Ascending aorta (tissue), 2 donors: Measurements from ENCODE around the gene ZC3H18. TPM values are rescaled to one million over a fixed set of nuclear protein-coding genes. Genes with fewer than 3 reads are reported as not detected.

Experiments used
- DNase-seq, 2 donors: peaks; one replicate each; pipeline ENCODE4 v3.0.0-alpha.2; 2019; ENCODE audit warnings: low spot score in 2 of 2
- H3K27ac ChIP-seq, 2 donors: fragments of 200-600 bp; sonication (generic); one replicate each; pipeline ENCODE4 v1.5.1; 2016 to 2017; ENCODE audit warnings: mild to moderate bottlenecking in 1 of 2
- H3K27me3 ChIP-seq: fragments of 200-600 bp; sonication (generic); one replicate; pipeline ENCODE4 v1.5.1; 2017
- H3K36me3 ChIP-seq, 2 donors: fragments of 200-600 bp; sonication (generic); one replicate each; pipeline ENCODE4 v1.5.1; 2016
- H3K4me1 ChIP-seq, 2 donors: fragments of 200-600 bp; sonication (generic); one replicate each; pipeline ENCODE4 v1.5.1; 2016 to 2017; ENCODE audit warnings: mild to moderate bottlenecking in 1 of 2
- H3K4me3 ChIP-seq, 2 donors: fragments of 200-600 bp; sonication (generic); one replicate each; pipeline ENCODE4 v1.5.1; 2016 to 2017; ENCODE audit warnings: mild to moderate bottlenecking in 1 of 2
- H3K9me3 ChIP-seq, 2 donors: fragments of 200-600 bp; sonication (generic); one replicate each; pipeline ENCODE4 v1.5.1; 2016
- intact Hi-C: fragments of 100-400 bp; cut with DNase I; formaldehyde crosslinking; loops from one replicate; pipeline ENCODE4 v1.15.1; 2023
- total RNA-seq: library from RNA; depleted of rRNA; stranded (reverse); fragments of >200 nt; gene quantifications from one replicate; pipeline ENCODE4 v1.1.0, GENCODE V29; 2016
- TF ChIP-seq, protein P1 (sequence below), 3 experiments: fragments of 200-600 bp in 2 of 3; fragments of 450-650 bp in 1 of 3; sonication (generic) in 2 of 3; IDR thresholded peaks; one replicate each; pipeline ENCODE4 v1.5.1; 2016 to 2019; ENCODE audit warnings: antibody characterized with exemption in 3 of 3, mild to moderate bottlenecking in 1 of 3, moderate library complexity in 1 of 3

Gene ZC3H18
- total RNA-seq, 1 donor from 2014 or later, result 36.3 TPM

DNA sequence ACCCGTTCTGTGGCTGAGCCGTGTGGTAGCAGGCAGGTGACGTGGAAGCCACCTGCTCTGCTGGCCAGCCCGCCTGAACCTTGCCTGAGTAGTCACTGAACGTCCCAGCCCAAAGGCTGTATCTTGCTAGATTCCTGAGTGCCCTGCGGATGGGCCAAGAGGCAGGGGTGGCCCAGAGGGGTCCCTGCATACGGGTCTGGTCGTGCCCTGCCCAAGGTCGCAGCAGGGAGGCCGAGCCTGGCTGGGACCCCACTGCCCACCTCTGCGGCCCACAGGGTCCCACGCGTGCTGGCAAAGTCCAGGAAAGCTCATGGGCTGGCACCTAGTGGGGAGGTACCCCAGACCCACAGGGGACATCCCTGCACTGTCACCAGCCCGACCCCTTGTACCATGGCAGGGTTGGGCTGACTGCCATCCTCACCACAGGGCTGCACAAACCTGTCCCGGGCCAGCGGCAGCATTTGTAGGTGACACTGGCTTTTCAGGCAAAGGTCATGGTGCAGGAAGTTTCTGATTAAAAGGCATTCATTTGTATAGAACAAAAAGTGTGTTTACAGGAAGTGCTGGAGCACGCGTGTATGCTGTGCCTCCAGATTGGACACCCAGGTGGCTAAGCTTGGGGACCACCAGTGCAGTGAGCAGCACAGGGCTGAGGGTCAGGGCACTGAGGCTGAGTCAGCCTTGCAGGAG lies 45.1 kb upstream of the ZC3H18 start:
- TF ChIP-seq, protein P1, sequence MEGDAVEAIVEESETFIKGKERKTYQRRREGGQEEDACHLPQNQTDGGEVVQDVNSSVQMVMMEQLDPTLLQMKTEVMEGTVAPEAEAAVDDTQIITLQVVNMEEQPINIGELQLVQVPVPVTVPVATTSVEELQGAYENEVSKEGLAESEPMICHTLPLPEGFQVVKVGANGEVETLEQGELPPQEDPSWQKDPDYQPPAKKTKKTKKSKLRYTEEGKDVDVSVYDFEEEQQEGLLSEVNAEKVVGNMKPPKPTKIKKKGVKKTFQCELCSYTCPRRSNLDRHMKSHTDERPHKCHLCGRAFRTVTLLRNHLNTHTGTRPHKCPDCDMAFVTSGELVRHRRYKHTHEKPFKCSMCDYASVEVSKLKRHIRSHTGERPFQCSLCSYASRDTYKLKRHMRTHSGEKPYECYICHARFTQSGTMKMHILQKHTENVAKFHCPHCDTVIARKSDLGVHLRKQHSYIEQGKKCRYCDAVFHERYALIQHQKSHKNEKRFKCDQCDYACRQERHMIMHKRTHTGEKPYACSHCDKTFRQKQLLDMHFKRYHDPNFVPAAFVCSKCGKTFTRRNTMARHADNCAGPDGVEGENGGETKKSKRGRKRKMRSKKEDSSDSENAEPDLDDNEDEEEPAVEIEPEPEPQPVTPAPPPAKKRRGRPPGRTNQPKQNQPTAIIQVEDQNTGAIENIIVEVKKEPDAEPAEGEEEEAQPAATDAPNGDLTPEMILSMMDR (IDR thresholded peaks at IDR 0.05), result no peak
- peaks cover 0 to 2% of the 10 kb centered on the region in 2 donors for H3K4me1 ChIP-seq
- H3K9me3 ChIP-seq, result no peaks in the 10 kb centered on the region
- intact Hi-C loops, result no loop called here
- no peaks in the 10 kb centered on the region for H3K36me3 ChIP-seq
- H3K4me3 ChIP-seq, result no peak overlapping the region
- DNase-seq, result no peak
- no peaks in the 10 kb centered on the region for H3K27me3 ChIP-seq
- no peak overlapping the region for H3K27ac ChIP-seq

DNA sequence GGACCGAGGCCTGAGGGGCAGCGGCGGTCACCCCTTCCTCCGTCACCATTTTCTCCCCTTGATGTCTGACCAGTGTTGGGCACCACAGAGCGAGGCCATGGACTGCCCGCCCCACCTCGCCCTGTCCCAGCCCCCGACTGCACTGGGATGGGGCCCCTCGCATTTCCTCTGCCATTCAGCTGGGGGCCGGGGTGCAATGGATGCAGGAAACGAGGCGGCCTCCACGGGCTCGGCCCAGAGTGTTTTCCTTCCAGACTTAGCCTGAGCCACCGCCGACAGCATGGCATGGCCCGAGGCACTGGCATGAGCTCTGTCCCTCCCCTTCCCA lies 44.6 kb upstream of the ZC3H18 start:
- TF ChIP-seq, protein P1 (IDR thresholded peaks at IDR 0.05), result no peak
- intact Hi-C loops, result no loop called here
- no peak for DNase-seq
- Histone ChIP-seq H3K9me3 (no peaks in the 10 kb centered on the region), H3K36me3 (no peaks in the 10 kb centered on the region), H3K27me3 (no peaks in the 10 kb centered on the region), H3K4me1 (peaks cover 0 to 2% of the 10 kb centered on the region in 2 donors), H3K27ac (no peak overlapping the region), H3K4me3 (no peak overlapping the region)

DNA sequence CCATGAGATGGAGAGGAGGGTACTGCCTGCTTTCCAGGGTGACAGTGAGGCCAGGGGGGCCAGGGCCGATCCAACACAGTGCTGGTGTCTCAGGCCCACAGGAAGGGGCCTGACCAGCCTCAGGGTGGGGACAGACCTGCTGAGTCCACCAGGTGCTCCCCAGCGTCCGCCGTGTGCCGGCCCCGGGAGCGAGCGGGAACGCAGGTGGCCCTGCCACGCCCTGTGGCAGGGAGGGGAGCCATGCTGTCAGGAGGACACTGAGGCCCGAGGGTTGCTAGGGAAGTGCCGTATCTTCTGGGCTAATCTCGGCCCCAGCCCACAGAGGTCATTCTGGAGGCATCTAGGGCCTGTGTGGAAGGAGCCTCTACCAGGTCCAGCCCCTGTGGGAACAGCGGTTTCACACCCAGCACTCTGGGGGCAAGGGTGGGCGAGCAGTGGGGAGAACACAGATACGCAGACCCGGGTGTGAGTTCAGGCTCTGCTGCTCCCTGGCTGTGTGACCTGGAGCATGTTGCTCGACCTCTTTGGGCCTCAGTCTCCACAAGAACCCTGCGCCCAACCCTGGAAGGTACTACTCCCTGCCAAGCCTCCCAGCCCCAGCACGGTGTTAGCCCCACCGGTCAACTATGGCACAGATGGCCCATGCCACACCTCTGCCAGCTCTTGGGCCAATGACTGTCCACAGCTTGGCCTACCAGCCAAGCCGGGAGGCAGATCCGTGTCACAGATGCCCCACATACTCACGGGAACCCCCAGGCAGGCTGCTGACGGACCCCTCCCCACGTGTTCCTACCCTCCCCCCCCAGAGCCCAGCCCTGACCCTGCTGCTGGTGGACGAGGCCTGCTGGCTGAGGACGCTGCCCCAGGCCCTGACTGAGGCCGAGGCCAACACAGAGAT lies 43.9 kb upstream of the ZC3H18 start:
- no peaks in the 10 kb centered on the region for H3K9me3 ChIP-seq
- intact Hi-C loops, result no loop called here
- no peak for DNase-seq
- H3K4me3 ChIP-seq, result no peak overlapping the region
- no peaks in the 10 kb centered on the region for H3K27me3 ChIP-seq
- no peaks in the 10 kb centered on the region for H3K36me3 ChIP-seq
- TF ChIP-seq, protein P1 (IDR thresholded peaks at IDR 0.05), result no peak
- no peak overlapping the region for H3K27ac ChIP-seq
- peaks cover 0 to 2% of the 10 kb centered on the region in 2 donors for H3K4me1 ChIP-seq

DNA sequence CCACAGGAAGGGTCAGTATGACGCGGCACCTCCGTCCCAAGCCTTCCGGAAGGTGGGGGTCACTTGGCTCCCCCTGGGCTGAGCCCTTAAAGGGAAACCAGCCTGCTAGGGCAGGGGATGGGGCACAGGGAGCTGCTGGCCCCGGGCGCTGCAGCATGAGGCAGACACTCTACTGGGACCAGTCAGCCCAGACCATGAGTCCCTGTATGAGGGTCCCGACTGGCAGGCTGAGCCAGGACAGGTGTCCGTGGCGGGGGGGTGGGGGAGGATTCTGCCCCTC lies 43.4 kb upstream of the ZC3H18 start:
- intact Hi-C loops, result loop anchor here (1.0 kb wide), 1 partner anchor 84 kb away; no protein-coding TSS in a partner anchor
- TF ChIP-seq, protein P1 (IDR thresholded peaks at IDR 0.05), result no peak
- Histone ChIP-seq H3K4me1 (peaks cover 0 to 2% of the 10 kb centered on the region in 2 donors), H3K36me3 (no peaks in the 10 kb centered on the region), H3K9me3 (no peaks in the 10 kb centered on the region), H3K27me3 (no peaks in the 10 kb centered on the region), H3K4me3 (no peak overlapping the region), H3K27ac (no peak overlapping the region)
- DNase-seq, result no peak

DNA sequence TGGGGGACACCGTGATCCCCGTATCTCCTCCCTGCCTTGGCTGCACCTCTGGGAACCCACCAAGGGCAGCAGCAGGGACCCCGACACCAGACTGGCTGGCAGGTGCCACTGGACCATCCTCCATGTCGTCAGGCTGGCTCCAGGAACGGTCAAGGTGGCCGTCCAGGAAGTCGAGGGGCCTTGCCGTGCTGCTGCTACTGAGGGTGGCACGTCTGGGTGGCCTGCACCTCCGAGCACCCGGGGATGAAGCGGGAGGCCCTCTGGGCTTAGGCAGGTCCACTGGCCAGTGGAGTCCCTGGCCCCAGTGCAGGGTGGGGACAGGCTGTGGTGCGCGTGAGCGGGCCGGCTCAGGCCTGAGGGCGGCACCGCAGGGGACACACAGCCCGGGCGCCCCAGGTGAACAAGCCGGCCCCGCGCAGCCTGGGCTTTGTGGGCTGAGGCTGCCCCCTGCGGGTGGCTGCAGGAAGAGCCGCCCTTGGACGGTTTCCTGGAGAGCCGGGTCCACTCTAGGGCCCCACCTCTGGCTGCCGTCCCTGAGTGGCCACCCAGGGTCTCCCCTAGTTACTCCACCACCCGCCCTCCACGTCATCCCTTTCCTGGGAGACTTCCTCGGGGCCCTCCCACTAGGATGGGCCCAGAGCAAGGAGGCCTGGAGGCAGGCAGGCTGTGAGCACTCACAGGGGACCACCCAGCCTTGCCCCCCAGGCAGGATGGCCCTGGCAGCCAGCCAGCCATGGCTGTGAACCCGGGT lies 42.8 kb upstream of the ZC3H18 start:
- Histone ChIP-seq H3K36me3 (no peaks in the 10 kb centered on the region), H3K4me3 (no peak overlapping the region), H3K27ac (no peak overlapping the region), H3K27me3 (no peaks in the 10 kb centered on the region), H3K4me1 (peaks cover 0 to 2% of the 10 kb centered on the region in 2 donors), H3K9me3 (no peaks in the 10 kb centered on the region)
- intact Hi-C loops, result loop anchor here (1.0 kb wide), 1 partner anchor 84 kb away; no protein-coding TSS in a partner anchor
- TF ChIP-seq, protein P1 (IDR thresholded peaks at IDR 0.05), result peak; percentile 76 to 88 (median 78)
- DNase-seq, result peak in 1 of 2 donors; percentile 78
